Muscle layer of colon (tissue), 2 donors: ENCODE results near the gene PTPRB.

Experiments
- H3K27ac ChIP-seq: one replicate; pipeline ENCODE4 v1.7.0; 2013; ENCODE audit warnings: low read depth, mild to moderate bottlenecking, low read length, moderate library complexity
- H3K27me3 ChIP-seq, 2 donors: one replicate each; pipeline ENCODE4 v1.7.0; 2013; ENCODE audit warnings: low read length in 2 of 2, mild to moderate bottlenecking in 2 of 2; ENCODE audit not compliant: insufficient read depth in 2 of 2, control insufficient read depth in 1 of 2
- H3K36me3 ChIP-seq: one replicate; pipeline ENCODE4 v1.7.0; 2013; ENCODE audit warnings: mild to moderate bottlenecking, low read length; ENCODE audit not compliant: insufficient read depth
- H3K4me1 ChIP-seq: one replicate; pipeline ENCODE4 v1.7.0; 2013; ENCODE audit warnings: mild to moderate bottlenecking, low read length; ENCODE audit not compliant: insufficient read depth
- H3K4me3 ChIP-seq, 2 donors: one replicate each; pipeline ENCODE4 v1.7.0; 2013; ENCODE audit warnings: low read length in 2 of 2, low read depth in 1 of 2, mild to moderate bottlenecking in 1 of 2, moderate library complexity in 1 of 2
- H3K9ac ChIP-seq: one replicate; pipeline ENCODE4 v1.7.0; 2013; ENCODE audit warnings: low read length
- H3K9me3 ChIP-seq: one replicate; pipeline ENCODE4 v1.7.0; 2013; ENCODE audit warnings: mild to moderate bottlenecking, low read length
- donor health status: abdominal sarcoma.
- donor health status: Adenocarcinoma of cecum.

The PTPRB gene

DNA sequence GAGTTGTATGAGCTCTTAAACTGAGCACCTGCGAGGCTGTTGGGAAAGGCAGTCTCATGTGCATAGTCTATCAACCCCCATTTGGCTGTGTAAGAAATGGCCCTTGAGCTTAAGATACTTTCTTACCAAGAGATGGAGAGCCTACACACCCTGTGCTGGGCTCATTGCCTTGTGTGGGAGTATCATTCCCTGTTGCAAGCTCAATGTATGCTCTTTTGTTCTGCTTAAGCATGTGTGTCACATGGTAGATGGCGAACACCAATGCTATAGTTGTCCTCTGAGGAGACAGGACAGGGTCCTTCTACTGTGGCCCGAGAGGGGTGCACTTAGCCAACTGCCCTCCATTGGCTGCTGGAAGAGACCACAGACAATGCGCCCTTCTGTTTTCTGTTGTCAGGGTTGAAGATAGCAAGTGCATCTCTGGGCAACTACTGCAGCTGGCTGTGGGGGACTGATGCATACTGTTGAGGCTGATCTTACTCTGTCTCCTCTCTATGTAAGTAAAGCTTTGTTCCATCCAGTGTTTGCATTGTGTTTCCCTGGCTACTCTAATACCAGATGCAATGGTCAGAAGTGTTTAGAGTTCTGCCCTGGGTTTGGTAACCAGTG is 79.5 kb downstream of the PTPRB start:
- no peak overlapping the region for H3K27ac ChIP-seq
- no peak overlapping the region for H3K4me3 ChIP-seq
- H3K9ac ChIP-seq = no peak overlapping the region
- no peaks in the 10 kb centered on the region for H3K36me3 ChIP-seq
- H3K9me3 ChIP-seq = no peaks in the 10 kb centered on the region
- no peaks in the 10 kb centered on the region for H3K4me1 ChIP-seq
- no peaks in the 10 kb centered on the region for H3K27me3 ChIP-seq

- no peaks in the 10 kb centered on the region for H3K36me3 ChIP-seq
- H3K27me3 ChIP-seq = no peaks in the 10 kb centered on the region
- H3K9ac ChIP-seq = no peak overlapping the region
- no peak overlapping the region for H3K27ac ChIP-seq
- H3K4me1 ChIP-seq = no peaks in the 10 kb centered on the region
- no peak overlapping the region for H3K4me3 ChIP-seq
- H3K9me3 ChIP-seq = no peaks in the 10 kb centered on the region
Observed at GRCh38 chr12:70556179-70556869, 80.9 kb downstream of the PTPRB start.

DNA sequence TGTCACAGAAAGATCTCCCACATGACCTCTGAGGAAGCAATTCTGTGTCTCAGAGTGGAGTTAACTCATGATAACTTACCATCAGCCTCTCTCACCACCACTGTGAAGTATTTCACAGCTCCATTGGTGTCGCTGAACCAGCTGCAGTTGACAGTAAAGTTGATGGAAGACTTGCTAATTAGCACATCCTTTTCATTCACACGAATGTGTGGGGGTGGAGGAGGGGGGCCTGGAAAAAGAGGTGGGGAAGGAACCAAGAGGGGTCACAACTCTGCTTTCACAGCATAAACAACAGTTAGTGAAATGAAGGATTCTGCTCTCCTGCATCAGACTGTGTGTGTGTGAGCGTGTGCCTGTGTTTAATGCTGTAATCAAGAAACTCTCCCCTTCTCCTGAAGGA is 82.1 kb downstream of the PTPRB start:
- no peaks in the 10 kb centered on the region for H3K36me3 ChIP-seq

GRCh38 chr12:70553391-70553859 is 83.8 kb downstream of the PTPRB start:
- no peaks in the 10 kb centered on the region for H3K27me3 ChIP-seq
- H3K4me1 ChIP-seq = no peaks in the 10 kb centered on the region
- H3K36me3 ChIP-seq = no peaks in the 10 kb centered on the region
- H3K27ac ChIP-seq = no peak overlapping the region
- no peak overlapping the region for H3K4me3 ChIP-seq
- no peak overlapping the region for H3K9ac ChIP-seq
- H3K9me3 ChIP-seq = no peaks in the 10 kb centered on the region

More for the DNA sequence above, 82.1 kb downstream of the PTPRB start:
- no peak overlapping the region for H3K4me3 ChIP-seq
- H3K9me3 ChIP-seq = no peaks in the 10 kb centered on the region
- no peaks in the 10 kb centered on the region for H3K27me3 ChIP-seq
- no peaks in the 10 kb centered on the region for H3K4me1 ChIP-seq
- no peak overlapping the region for H3K27ac ChIP-seq
- no peak overlapping the region for H3K9ac ChIP-seq

DNA sequence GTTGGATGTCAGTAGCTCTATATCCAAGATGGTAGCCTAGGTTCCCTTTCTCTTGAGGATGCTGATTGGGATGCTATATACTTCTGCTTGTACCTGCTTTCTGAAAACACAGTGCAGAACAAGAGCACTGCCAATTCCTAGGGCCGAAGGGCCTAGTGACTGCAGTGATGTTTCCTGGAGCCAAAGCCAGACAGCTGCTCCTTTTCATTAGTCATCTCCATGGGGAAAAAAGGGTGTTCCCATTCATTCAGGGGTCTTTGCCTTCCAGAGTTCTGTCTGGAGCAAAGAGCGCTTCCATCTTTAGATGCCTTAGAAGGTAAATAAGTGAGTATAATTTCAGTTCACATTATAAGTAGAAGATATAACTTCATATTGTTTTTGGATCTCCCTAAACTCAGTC is 85.5 kb downstream of the PTPRB start:
- Histone ChIP-seq H3K4me3 (no peak overlapping the region), H3K27me3 (no peaks in the 10 kb centered on the region), H3K27ac (no peak overlapping the region), H3K4me1 (no peaks in the 10 kb centered on the region), H3K9ac (no peak overlapping the region), H3K9me3 (no peaks in the 10 kb centered on the region), H3K36me3 (no peaks in the 10 kb centered on the region)

DNA sequence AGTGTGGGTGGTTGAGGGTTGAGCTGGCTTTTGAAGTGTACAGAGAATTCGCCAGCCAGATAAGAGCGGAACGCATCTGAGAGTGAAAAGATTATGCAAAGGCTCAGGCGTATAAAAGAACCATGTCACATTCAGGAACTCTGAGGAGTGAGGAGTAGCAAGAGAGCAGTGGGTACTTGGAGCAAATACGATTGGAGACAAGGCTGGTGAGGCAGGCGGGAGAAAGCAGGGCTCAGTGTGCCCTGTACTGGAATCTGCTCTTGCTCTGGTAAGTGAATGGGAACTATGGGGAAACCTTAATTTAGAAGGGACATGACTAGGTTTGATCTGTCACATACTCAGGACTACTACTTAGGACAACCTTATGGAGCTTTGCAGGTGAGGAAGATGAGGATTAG is 87.0 kb downstream of the PTPRB start:
- Histone ChIP-seq H3K4me3 (no peak overlapping the region), H3K27me3 (no peaks in the 10 kb centered on the region), H3K36me3 (no peaks in the 10 kb centered on the region), H3K9ac (no peak overlapping the region), H3K9me3 (no peaks in the 10 kb centered on the region), H3K4me1 (no peaks in the 10 kb centered on the region), H3K27ac (no peak overlapping the region)

GRCh38 chr12:70549340-70550179 is 87.7 kb downstream of the PTPRB start:
- no peak overlapping the region for H3K9ac ChIP-seq
- no peaks in the 10 kb centered on the region for H3K36me3 ChIP-seq
- H3K4me1 ChIP-seq = no peaks in the 10 kb centered on the region

GRCh38 chr12:70543444-70543843 is 93.8 kb downstream of the PTPRB start:
- H3K4me1 ChIP-seq = no peaks in the 10 kb centered on the region
- H3K27me3 ChIP-seq = no peaks in the 10 kb centered on the region
- no peak overlapping the region for H3K9ac ChIP-seq
- no peaks in the 10 kb centered on the region for H3K9me3 ChIP-seq
- H3K36me3 ChIP-seq = no peaks in the 10 kb centered on the region
- H3K27ac ChIP-seq = no peak overlapping the region
- no peak overlapping the region for H3K4me3 ChIP-seq

More at GRCh38 chr12:70549340-70550179, 87.7 kb downstream of the PTPRB start:
- Histone ChIP-seq H3K27me3 (no peaks in the 10 kb centered on the region), H3K27ac (no peak overlapping the region), H3K9me3 (no peaks in the 10 kb centered on the region), H3K4me3 (no peak overlapping the region)

DNA sequence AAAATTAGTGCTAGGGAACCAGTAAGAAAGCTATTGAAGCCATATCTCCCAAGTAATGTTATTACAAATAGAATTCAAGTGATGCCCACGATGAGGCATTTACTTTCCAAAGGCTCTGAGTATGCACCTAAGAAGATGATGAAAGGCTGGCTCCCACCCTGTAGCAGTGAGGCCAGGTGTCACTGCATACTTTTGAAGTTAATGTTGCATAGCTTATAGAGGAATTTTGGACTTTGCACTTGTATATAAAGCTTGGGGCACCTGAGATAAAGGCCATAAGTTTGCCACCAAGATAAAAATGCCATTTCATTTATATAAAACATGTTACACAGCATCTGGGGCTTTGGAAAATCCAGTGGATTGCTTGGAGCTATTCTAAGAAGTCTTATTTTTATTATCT is 96.2 kb downstream of the PTPRB start:
- Histone ChIP-seq H3K27ac (no peak overlapping the region), H3K9ac (no peak overlapping the region), H3K27me3 (no peaks in the 10 kb centered on the region), H3K36me3 (no peaks in the 10 kb centered on the region), H3K4me3 (no peak overlapping the region), H3K4me1 (no peaks in the 10 kb centered on the region), H3K9me3 (no peaks in the 10 kb centered on the region)

GRCh38 chr12:70536650-70537049 is 100.6 kb downstream of the PTPRB start:
- Histone ChIP-seq H3K27me3 (no peaks in the 10 kb centered on the region), H3K27ac (no peak overlapping the region), H3K4me3 (no peak overlapping the region), H3K9ac (no peak overlapping the region), H3K9me3 (no peaks in the 10 kb centered on the region), H3K36me3 (no peaks in the 10 kb centered on the region), H3K4me1 (no peaks in the 10 kb centered on the region)

DNA sequence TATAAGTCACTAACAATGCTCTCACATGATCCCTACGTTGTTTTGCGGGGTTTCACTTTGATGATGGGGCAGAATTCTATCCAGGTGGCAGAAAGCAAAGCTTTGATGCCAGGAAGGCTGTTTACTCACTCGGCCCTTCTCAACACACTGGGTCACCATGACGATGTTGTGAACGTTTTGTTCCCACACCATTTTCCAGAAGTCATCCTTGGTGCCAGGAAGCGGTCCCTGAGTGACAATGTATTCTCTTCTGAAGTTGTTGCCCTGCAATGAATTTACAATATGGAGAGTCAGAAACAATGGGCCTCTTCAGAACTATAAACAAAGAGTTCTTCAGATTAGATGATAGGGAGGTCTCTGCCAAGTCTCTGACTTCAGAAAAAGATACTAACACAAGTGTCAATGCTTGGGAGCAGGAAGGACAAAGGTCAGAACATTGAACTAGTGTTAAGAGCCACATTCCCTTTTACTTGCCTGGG is 101.3 kb downstream of the PTPRB start:
- H3K9ac ChIP-seq = no peak overlapping the region
- no peaks in the 10 kb centered on the region for H3K9me3 ChIP-seq
- H3K27ac ChIP-seq = no peak overlapping the region
- H3K4me3 ChIP-seq = no peak overlapping the region
- H3K27me3 ChIP-seq = no peaks in the 10 kb centered on the region
- no peaks in the 10 kb centered on the region for H3K36me3 ChIP-seq
- no peaks in the 10 kb centered on the region for H3K4me1 ChIP-seq
